ENCODE measurements around the gene C2orf15. TPM values are rescaled to one million over a fixed set of nuclear protein-coding genes. Genes with fewer than 3 reads are reported as not detected.

C2orf15 gene
- total RNA-seq, 6 donors from 2014 or later: 0.33 to 3.0 (median 1.5) TPM; not detected in 1

GRCh38 chr2:99159594-99159993 lies 18.1 kb downstream of the C2orf15 start:
- H3K9me3 ChIP-seq: no peaks in the 10 kb centered on the region
- H3K27ac ChIP-seq: no peak overlapping the region
- H3K4me1 ChIP-seq: peaks cover 5 to 8% (median 7%) of the 10 kb centered on the region in 4 donors
- 90 to 92% methylated on average over 4 of the region's 4 CpGs for WGBS, 2 donors
- H3K36me3 ChIP-seq: peaks cover 0 to 41% (median 4%) of the 10 kb centered on the region in 4 donors
- H3K27me3 ChIP-seq: no peaks in the 10 kb centered on the region
- DNase-seq: no peak
- no peak for TF ChIP-seq CTCF (IDR thresholded peaks at IDR 0.05)
- no peak for TF ChIP-seq EP300 (IDR thresholded peaks at IDR 0.05)
- no peak for TF ChIP-seq POLR2AphosphoS5 (IDR thresholded peaks at IDR 0.05)
- TF ChIP-seq POLR2A (IDR thresholded peaks at IDR 0.05): no peak
- no peak overlapping the region for H3K4me3 ChIP-seq
- no peak for ATAC-seq (ENCODE audit: low FRiP score in 2 of 2)

GRCh38 chr2:99166218-99166617 lies 24.7 kb downstream of the C2orf15 start:
- peak in 1 of 4 donors; percentile 57 for TF ChIP-seq EP300 (IDR thresholded peaks at IDR 0.05)
- no peak for TF ChIP-seq CTCF (IDR thresholded peaks at IDR 0.05)
- peak; percentile 41 to 89 for ATAC-seq (ENCODE audit: low FRiP score in 2 of 2)
- DNase-seq: peak in 1 of 2 donors; percentile 67
- Histone ChIP-seq H3K36me3 (peaks cover 0 to 62% (median 16%) of the 10 kb centered on the region in 4 donors), H3K4me3 (no peak overlapping the region), H3K9me3 (no peaks in the 10 kb centered on the region), H3K27me3 (no peaks in the 10 kb centered on the region), H3K4me1 (peaks cover 0 to 2% (median 0%) of the 10 kb centered on the region in 4 donors), H3K27ac (no peak overlapping the region)
- 61 to 72% methylated on average over 5 of the region's 5 CpGs for WGBS, 2 donors

- no peak for TF ChIP-seq POLR2A (IDR thresholded peaks at IDR 0.05)
- no peak for TF ChIP-seq CTCF (IDR thresholded peaks at IDR 0.05)
- no peak for TF ChIP-seq EP300 (IDR thresholded peaks at IDR 0.05)
- TF ChIP-seq POLR2AphosphoS5 (IDR thresholded peaks at IDR 0.05): no peak
- Histone ChIP-seq H3K27ac (no peak overlapping the region), H3K4me1 (peaks cover 0 to 2% (median 0%) of the 10 kb centered on the region in 4 donors), H3K9me3 (no peaks in the 10 kb centered on the region), H3K27me3 (no peaks in the 10 kb centered on the region), H3K4me3 (no peak overlapping the region), H3K36me3 (peaks cover 0 to 77% (median 19%) of the 10 kb centered on the region in 4 donors)
- WGBS, 2 donors: 53 to 54% methylated on average over 1 of the region's 1 CpG
- ATAC-seq (ENCODE audit: low FRiP score in 2 of 2) (no peak), DNase-seq (no peak)
These were observed 28.0 kb downstream of the C2orf15 start for GRCh38 chr2:99169534-99169933.

- no peaks in the 10 kb centered on the region for H3K9me3 ChIP-seq
- H3K4me1 ChIP-seq: no peaks in the 10 kb centered on the region
- no peak overlapping the region for H3K27ac ChIP-seq
- H3K36me3 ChIP-seq: peaks cover 0 to 72% (median 19%) of the 10 kb centered on the region in 4 donors
- no peak for ATAC-seq (ENCODE audit: low FRiP score in 2 of 2)
- no peak overlapping the region for H3K4me3 ChIP-seq
- WGBS, 2 donors: 97 to 99% methylated on average over 8 of the region's 8 CpGs
- TF ChIP-seq CTCF (IDR thresholded peaks at IDR 0.05) (no peak), EP300 (IDR thresholded peaks at IDR 0.05) (no peak), POLR2A (IDR thresholded peaks at IDR 0.05) (no peak), POLR2AphosphoS5 (IDR thresholded peaks at IDR 0.05) (no peak)
- no peak for DNase-seq
- H3K27me3 ChIP-seq: no peaks in the 10 kb centered on the region
These were observed 30.1 kb downstream of the C2orf15 start for GRCh38 chr2:99171377-99172140.

All from upper lobe of left lung (tissue), 6 donors.